HUES48 (cell line): ENCODE measurements around the gene KLK12.

Source experiments
- H3K27ac ChIP-seq: one replicate; pipeline ENCODE4 v1.7.0; 2013; ENCODE audit warnings: low read depth, low read length, inconsistent platforms
- H3K27me3 ChIP-seq: 2 replicates; pipeline ENCODE4 v1.6.1; 2013; ENCODE audit warnings: mild to moderate bottlenecking, low read length; ENCODE audit not compliant: control insufficient read depth, insufficient read depth
- H3K36me3 ChIP-seq: 2 replicates; pipeline ENCODE4 v1.6.1; 2013; ENCODE audit warnings: low read length; ENCODE audit not compliant: control insufficient read depth, insufficient read depth
- H3K4me1 ChIP-seq: 2 replicates; pipeline ENCODE4 v1.6.1; 2013; ENCODE audit warnings: mild to moderate bottlenecking, low read length; ENCODE audit not compliant: control insufficient read depth, insufficient read depth
- H3K4me3 ChIP-seq: 2 replicates; pipeline ENCODE4 v1.5.1; 2013; ENCODE audit warnings: mild to moderate bottlenecking, low read depth, low read length
- H3K9ac ChIP-seq: 2 replicates; pipeline ENCODE4 v1.6.1; 2013; ENCODE audit warnings: mild to moderate bottlenecking, low read depth, low read length, moderate library complexity
- H3K9me3 ChIP-seq: 2 replicates; pipeline ENCODE4 v1.6.1; 2013; ENCODE audit warnings: low read length; ENCODE audit not compliant: control insufficient read depth, insufficient read depth

Gene KLK12

DNA sequence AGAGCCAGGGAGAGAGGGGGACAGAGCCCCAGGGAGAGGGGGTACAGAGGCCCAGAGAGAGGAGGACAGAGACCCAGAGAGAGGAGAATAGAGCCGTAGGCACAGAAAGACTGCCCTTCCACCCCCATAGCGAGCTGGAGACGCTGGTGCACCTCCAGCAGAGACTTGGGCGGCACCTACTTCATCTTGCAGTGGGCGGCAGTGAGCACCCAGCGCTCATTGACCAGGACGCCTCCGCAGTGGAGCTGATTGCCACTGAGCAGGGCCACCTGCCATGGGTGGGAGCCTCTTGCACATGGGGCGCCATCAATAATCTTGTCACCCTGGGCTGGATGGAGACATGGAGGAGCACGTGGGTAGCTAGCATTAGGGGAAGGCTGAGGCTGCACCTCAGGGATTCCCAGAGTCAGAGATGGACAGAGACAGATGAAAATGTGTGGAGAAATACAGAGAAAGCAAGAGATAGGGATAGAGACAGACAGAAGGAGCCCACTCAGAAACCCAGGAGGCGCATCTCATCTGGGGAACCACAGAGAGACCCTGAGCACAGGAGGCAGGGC, 53.1 kb downstream of the KLK12 start:
- no peaks in the 10 kb centered on the region for H3K9me3 ChIP-seq
- H3K36me3 ChIP-seq: no peaks in the 10 kb centered on the region
- peaks cover 3% of the 10 kb centered on the region; the same call in 1 of the 2 replicates for H3K27me3 ChIP-seq
- peaks cover 10% of the 10 kb centered on the region; the same call in 1 of the 2 replicates for H3K4me1 ChIP-seq
- no peak overlapping the region for H3K9ac ChIP-seq
- H3K4me3 ChIP-seq: no peak overlapping the region
- no peak overlapping the region for H3K27ac ChIP-seq

DNA sequence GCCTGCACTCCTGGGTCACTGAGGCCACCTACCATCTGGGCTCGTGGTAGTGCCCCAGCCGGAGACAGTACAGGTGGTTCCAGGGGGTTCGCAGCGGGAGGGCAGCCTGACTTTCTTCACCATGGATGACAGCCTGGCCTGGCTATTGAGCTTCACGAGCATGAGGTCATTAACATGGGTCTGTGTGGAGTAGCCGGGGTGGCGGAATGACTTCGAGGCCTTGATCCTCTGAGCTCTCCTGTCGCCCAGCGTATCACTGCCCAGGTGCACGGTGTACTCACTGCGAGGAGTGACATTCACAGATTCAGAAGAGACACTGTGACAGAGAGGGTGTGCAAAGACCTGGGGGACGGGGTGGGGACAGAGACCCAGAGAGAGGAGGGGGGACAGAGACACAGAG, 54.6 kb downstream of the KLK12 start:
- Histone ChIP-seq H3K36me3 (no peaks in the 10 kb centered on the region), H3K27me3 (peaks cover 3% of the 10 kb centered on the region; the same call in 1 of the 2 replicates), H3K4me1 (peaks cover 15% of the 10 kb centered on the region)

DNA sequence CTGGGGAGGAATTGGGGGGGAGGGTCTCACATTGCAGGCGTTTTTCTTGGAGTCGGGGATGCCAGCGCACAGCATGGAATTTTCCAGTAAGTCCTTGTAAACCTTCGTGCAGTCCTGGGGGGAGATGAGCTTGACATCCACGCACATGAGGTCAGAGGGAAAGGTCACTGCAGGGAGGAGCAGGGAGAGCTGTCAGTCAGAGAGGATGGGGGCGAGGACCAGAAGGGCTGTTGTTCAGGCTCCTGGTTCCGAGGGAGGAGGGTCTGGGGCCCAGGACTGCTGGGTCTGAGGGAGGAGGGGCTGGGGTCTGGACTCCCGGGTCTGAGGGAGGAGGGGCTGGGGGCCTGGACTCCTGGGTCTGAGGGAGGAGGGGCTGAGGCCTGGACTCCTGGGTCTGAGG, 55.0 kb downstream of the KLK12 start:
- Histone ChIP-seq H3K9ac (no peak overlapping the region), H3K27me3 (peaks cover 3% of the 10 kb centered on the region; the same call in 1 of the 2 replicates), H3K27ac (no peak overlapping the region), H3K4me1 (peaks cover 15% of the 10 kb centered on the region), H3K36me3 (no peaks in the 10 kb centered on the region), H3K9me3 (no peaks in the 10 kb centered on the region), H3K4me3 (no peak overlapping the region)

More for the DNA sequence above, 54.6 kb downstream of the KLK12 start:
- Histone ChIP-seq H3K9ac (no peak overlapping the region), H3K9me3 (no peaks in the 10 kb centered on the region), H3K27ac (no peak overlapping the region), H3K4me3 (no peak overlapping the region)
